ENCODE data around the gene JAM3. TPM values are rescaled to one million over a fixed set of nuclear protein-coding genes. Genes with fewer than 3 reads are reported as not detected.

Gene JAM3
- total RNA-seq, 1 experiment from 2014 or later = not detected

DNA sequence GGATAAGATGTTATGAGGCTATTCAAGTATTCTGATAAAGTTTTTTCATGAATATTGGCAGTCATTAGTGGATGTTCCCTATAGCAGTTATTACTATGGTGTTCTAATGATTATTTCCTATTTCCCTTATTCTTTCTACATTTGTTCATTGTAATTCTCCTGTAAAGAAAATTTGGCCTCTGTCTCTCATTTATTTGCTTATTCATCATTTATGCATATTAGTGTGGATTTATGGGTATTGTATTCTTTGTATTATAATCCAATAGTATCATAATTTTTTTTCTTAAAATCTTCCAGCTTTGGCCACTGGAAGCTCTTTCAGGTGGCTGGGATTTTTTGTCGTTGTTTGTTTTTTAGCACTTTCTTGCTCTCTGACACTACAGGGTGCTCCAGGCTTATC lies 47.3 kb downstream of the JAM3 start:
- H3K27me3 ChIP-seq (ENCODE audit: insufficient read depth, low read depth) = peaks cover 57% of the 10 kb centered on the region
- BruUV-seq (replicated peaks) = no TSS peak
- POLR2A ChIA-PET (ENCODE audit: unreplicated experiment) = no interaction called here

DNA sequence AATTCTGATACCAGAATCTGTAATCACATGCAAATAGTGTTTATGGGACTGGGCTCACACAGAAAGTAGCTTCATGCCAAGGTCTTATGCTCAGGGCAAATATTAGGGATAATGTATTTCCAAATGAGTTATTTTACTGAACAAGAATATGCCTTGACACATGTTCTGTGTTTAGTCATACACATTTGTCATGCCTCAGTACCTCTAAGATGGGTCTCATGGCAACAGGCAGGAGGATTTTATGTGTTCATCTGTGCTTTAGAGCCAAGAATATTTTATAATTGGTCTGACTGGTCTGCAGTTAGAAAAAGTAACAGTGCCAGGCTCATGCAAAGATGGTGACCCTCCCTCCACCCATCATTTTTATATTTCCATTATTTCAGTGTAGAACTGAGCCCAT lies 49.1 kb downstream of the JAM3 start:
- no peak overlapping the region for H3K27ac ChIP-seq
- H3K79me2 ChIP-seq (ENCODE audit: low read depth) = no peaks in the 10 kb centered on the region
- TF ChIP-seq EZH2 (IDR thresholded peaks at IDR 0.05; ENCODE audit: low read depth) = no peak
- CTCF ChIA-PET = no interaction called here
- peaks cover 58% of the 10 kb centered on the region for H3K27me3 ChIP-seq (ENCODE audit: insufficient read depth, low read depth)
- H3F3A ChIP-seq (ENCODE audit: insufficient read depth, low read depth) = no peaks in the 10 kb centered on the region
- H2AFZ ChIP-seq = no peak overlapping the region
- H3K4me2 ChIP-seq = no peak overlapping the region
- POLR2A ChIA-PET (ENCODE audit: unreplicated experiment) = no interaction called here
- H3K9me2 ChIP-seq (ENCODE audit: insufficient read depth) = no peaks in the 10 kb centered on the region
- no TSS peak for BruUV-seq (replicated peaks)
- intact Hi-C loops (cut with micrococcal nuclease; ENCODE audit: unreplicated experiment) = no loop called here
- H3K9me3 ChIP-seq (ENCODE audit: insufficient read depth, low read depth) = no peaks in the 10 kb centered on the region
- no peak overlapping the region for H3K4me3 ChIP-seq
- H3K4me1 ChIP-seq (replicated peaks; ENCODE audit: insufficient read depth) = no peaks in the 10 kb centered on the region
- no peaks in the 10 kb centered on the region for H4K20me1 ChIP-seq (ENCODE audit: insufficient read depth)
- DNase-seq = no peak
- H3K36me3 ChIP-seq (ENCODE audit: low read depth) = no peaks in the 10 kb centered on the region

More for the DNA sequence above, 47.3 kb downstream of the JAM3 start:
- TF ChIP-seq EZH2 (IDR thresholded peaks at IDR 0.05; ENCODE audit: low read depth) = no peak
- TF ChIP-seq, protein P1, sequence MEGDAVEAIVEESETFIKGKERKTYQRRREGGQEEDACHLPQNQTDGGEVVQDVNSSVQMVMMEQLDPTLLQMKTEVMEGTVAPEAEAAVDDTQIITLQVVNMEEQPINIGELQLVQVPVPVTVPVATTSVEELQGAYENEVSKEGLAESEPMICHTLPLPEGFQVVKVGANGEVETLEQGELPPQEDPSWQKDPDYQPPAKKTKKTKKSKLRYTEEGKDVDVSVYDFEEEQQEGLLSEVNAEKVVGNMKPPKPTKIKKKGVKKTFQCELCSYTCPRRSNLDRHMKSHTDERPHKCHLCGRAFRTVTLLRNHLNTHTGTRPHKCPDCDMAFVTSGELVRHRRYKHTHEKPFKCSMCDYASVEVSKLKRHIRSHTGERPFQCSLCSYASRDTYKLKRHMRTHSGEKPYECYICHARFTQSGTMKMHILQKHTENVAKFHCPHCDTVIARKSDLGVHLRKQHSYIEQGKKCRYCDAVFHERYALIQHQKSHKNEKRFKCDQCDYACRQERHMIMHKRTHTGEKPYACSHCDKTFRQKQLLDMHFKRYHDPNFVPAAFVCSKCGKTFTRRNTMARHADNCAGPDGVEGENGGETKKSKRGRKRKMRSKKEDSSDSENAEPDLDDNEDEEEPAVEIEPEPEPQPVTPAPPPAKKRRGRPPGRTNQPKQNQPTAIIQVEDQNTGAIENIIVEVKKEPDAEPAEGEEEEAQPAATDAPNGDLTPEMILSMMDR (conservative IDR thresholded peaks at IDR 0.05) = no peak
- CTCF ChIA-PET = no interaction called here
- Histone ChIP-seq H3K4me2 (no peak overlapping the region), H3K79me2 (ENCODE audit: low read depth) (no peaks in the 10 kb centered on the region), H4K20me1 (ENCODE audit: insufficient read depth) (no peaks in the 10 kb centered on the region), H3F3A (ENCODE audit: insufficient read depth, low read depth) (no peaks in the 10 kb centered on the region), H2AFZ (no peak overlapping the region), H3K9me2 (ENCODE audit: insufficient read depth) (no peaks in the 10 kb centered on the region), H3K4me3 (no peak overlapping the region), H3K36me3 (ENCODE audit: low read depth) (no peaks in the 10 kb centered on the region), H3K27ac (no peak overlapping the region), H3K4me1 (replicated peaks; ENCODE audit: insufficient read depth) (no peaks in the 10 kb centered on the region), H3K9me3 (ENCODE audit: insufficient read depth, low read depth) (no peaks in the 10 kb centered on the region)
- no peak for DNase-seq
- intact Hi-C loops (cut with micrococcal nuclease; ENCODE audit: unreplicated experiment) = no loop called here

DNA sequence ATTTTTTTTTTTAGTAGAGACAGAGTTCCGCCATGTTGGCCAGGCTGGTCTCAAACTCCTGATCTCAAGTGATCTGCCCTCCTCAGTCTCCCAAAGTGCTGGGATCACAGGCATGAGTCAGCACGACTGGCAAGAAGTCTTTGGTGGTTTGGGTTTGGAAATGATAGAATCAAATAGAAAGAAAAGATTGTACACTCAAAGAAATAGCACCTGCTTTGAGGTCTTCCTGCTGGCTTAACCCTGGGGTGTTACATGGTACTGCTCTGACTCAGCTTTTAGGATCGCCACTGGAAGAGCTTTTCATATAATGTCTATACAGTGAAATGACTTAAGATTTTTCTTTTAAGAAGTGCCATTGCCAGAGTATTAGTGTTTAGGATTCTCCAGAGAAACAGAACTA lies 50.2 kb downstream of the JAM3 start:
- H2AFZ ChIP-seq = no peak overlapping the region
- no peaks in the 10 kb centered on the region for H3K36me3 ChIP-seq (ENCODE audit: low read depth)
- H3K4me1 ChIP-seq (replicated peaks; ENCODE audit: insufficient read depth) = no peaks in the 10 kb centered on the region
- no peaks in the 10 kb centered on the region for H3K9me2 ChIP-seq (ENCODE audit: insufficient read depth)
- BruUV-seq (replicated peaks) = no TSS peak
- POLR2A ChIA-PET (ENCODE audit: unreplicated experiment) = no interaction called here
- H3K4me2 ChIP-seq = no peak overlapping the region
- H3F3A ChIP-seq (ENCODE audit: insufficient read depth, low read depth) = no peaks in the 10 kb centered on the region
- peaks cover 66% of the 10 kb centered on the region for H3K27me3 ChIP-seq (ENCODE audit: insufficient read depth, low read depth)
- no peak overlapping the region for H3K4me3 ChIP-seq
- intact Hi-C loops (cut with micrococcal nuclease; ENCODE audit: unreplicated experiment) = no loop called here
- TF ChIP-seq, protein P1 (conservative IDR thresholded peaks at IDR 0.05) = no peak
- TF ChIP-seq EZH2 (IDR thresholded peaks at IDR 0.05; ENCODE audit: low read depth) = no peak
- CTCF ChIA-PET = no interaction called here
- no peak for DNase-seq
- no peak overlapping the region for H3K27ac ChIP-seq
- H4K20me1 ChIP-seq (ENCODE audit: insufficient read depth) = no peaks in the 10 kb centered on the region
- H3K79me2 ChIP-seq (ENCODE audit: low read depth) = no peaks in the 10 kb centered on the region
- H3K9me3 ChIP-seq (ENCODE audit: insufficient read depth, low read depth) = no peaks in the 10 kb centered on the region

DNA sequence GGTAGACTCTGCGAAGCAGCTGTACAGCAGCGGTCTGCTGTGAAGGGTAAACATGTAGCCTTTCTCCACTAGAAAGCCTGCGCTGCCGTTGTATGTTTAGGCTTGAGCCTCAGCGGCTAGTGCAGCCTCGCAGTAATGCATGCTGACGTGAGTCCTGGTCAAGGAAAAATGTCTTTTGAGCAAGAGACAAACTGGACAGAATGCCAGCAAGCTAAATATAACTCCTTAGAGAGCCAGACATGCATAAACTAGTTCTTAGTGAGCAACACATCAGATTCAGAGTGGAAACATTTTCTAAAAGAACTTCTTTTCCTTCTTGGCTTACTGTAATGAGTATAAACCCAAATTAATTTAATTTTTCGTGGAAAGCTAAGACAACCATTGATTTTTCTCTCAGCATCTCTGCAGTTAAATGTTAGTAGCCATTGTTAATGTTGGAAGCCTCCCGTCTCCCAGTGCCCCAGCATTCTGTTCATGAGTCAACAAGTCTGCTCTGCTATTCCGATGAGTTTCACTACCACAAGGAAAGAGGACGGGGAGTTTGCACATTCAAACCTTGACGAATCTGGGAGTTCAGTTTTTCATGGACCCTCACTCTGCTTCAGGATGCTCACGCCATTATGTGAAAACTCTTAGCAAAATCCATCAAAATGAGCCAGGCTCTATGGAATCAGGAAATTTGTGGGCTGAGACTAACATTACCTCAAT lies 51.4 kb downstream of the JAM3 start:
- Histone ChIP-seq H3K4me3 (no peak overlapping the region), H4K20me1 (ENCODE audit: insufficient read depth) (no peaks in the 10 kb centered on the region), H3K9me3 (ENCODE audit: insufficient read depth, low read depth) (no peaks in the 10 kb centered on the region), H3K4me1 (replicated peaks; ENCODE audit: insufficient read depth) (no peaks in the 10 kb centered on the region), H3F3A (ENCODE audit: insufficient read depth, low read depth) (no peaks in the 10 kb centered on the region), H3K79me2 (ENCODE audit: low read depth) (no peaks in the 10 kb centered on the region), H2AFZ (no peak overlapping the region), H3K27ac (no peak overlapping the region), H3K27me3 (ENCODE audit: insufficient read depth, low read depth) (peaks cover 77% of the 10 kb centered on the region), H3K4me2 (no peak overlapping the region), H3K9me2 (ENCODE audit: insufficient read depth) (no peaks in the 10 kb centered on the region), H3K36me3 (ENCODE audit: low read depth) (no peaks in the 10 kb centered on the region)
- no peak for TF ChIP-seq EZH2 (IDR thresholded peaks at IDR 0.05; ENCODE audit: low read depth)
- TF ChIP-seq, protein P1 (conservative IDR thresholded peaks at IDR 0.05) = no peak
- ChIA-PET POLR2A (ENCODE audit: unreplicated experiment) (no interaction called here), CTCF (no interaction called here)
- intact Hi-C loops (cut with micrococcal nuclease; ENCODE audit: unreplicated experiment) = no loop called here
- no peak for DNase-seq
- BruUV-seq (replicated peaks) = no TSS peak
